Measurements from ENCODE around the gene RBMS3.

Gene RBMS3

DNA sequence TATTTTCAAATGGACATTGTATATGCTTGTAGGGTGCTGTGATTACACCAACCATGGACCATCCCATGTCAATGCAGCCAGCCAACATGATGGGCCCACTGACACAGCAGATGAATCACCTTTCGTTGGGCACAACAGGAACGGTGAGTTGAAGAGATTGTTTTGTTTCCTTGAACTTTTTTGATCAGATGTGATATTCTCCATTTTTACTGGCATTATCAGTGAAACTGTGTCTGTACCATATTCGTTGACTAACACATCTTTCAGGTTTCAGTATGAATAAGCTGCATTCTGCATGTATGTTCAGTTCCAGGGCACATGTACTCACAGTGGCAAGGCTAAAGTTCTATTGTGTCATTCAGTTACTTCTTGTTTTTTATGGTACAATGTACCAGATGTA is 655.2 kb downstream of the RBMS3 start:
- no peak for DNase-seq (ENCODE audit: low read depth, low spot score)

DNA sequence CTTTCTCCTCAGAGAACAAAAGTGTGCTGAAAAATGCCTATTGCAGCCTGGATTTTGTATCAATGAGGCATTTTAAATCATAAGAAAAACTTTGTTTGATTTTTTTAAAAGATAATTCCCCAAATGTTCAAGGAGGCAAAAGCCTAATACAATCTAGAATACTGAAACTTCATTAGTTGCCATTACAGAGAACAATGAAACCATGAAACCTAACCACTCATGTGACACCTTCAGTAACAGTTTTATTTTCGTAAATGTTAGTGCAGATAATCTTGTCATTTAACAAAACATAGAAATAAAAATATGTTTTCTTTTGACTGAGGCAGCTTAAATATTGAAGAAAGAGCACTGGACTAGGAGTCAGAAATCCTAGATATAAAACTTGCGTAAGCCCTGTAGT is 655.9 kb downstream of the RBMS3 start:
- DNase-seq (ENCODE audit: low read depth, low spot score): no peak

- no peak for DNase-seq (ENCODE audit: low read depth, low spot score)
Observed at GRCh38 chr3:29937185-29937584, 656.3 kb downstream of the RBMS3 start.

GRCh38 chr3:29940759-29941323 is 660.0 kb downstream of the RBMS3 start:
- no peak for DNase-seq (ENCODE audit: low read depth, low spot score)

DNA sequence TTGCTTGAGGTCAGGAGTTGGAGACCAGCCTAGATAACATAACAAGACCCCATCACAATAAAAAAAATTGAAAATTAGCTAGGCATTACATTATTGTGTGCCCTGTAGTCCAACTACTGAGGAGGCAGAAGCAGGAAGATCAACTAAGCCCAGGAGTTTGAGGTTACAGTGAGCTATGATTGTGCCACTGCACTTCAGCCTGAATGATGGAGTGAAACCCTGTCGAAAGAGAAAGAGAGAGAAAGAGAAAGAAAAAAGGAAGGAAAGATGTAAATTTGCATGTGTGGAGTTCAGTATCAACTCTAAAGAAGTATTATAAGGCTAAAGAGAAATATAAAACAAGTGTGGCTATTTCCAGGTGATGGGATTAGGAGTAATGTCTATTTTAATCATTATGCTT is 661.4 kb downstream of the RBMS3 start:
- no peak for DNase-seq (ENCODE audit: low read depth, low spot score)

- no peak for DNase-seq (ENCODE audit: low read depth, low spot score)
Observed at GRCh38 chr3:29949131-29949530, 668.3 kb downstream of the RBMS3 start.

- no peak for DNase-seq (ENCODE audit: low read depth, low spot score)
Observed at GRCh38 chr3:29949940-29950616, 669.2 kb downstream of the RBMS3 start.

GRCh38 chr3:29952431-29952830 is 671.6 kb downstream of the RBMS3 start:
- no peak for DNase-seq (ENCODE audit: low read depth, low spot score)

GRCh38 chr3:29955413-29955812 is 674.5 kb downstream of the RBMS3 start:
- DNase-seq (ENCODE audit: low read depth, low spot score): no peak

- no peak for DNase-seq (ENCODE audit: low read depth, low spot score)
Observed at GRCh38 chr3:29958816-29959215, 677.9 kb downstream of the RBMS3 start.

GRCh38 chr3:29971895-29972294 is 691.0 kb downstream of the RBMS3 start:
- no peak for DNase-seq (ENCODE audit: low read depth, low spot score)

DNA sequence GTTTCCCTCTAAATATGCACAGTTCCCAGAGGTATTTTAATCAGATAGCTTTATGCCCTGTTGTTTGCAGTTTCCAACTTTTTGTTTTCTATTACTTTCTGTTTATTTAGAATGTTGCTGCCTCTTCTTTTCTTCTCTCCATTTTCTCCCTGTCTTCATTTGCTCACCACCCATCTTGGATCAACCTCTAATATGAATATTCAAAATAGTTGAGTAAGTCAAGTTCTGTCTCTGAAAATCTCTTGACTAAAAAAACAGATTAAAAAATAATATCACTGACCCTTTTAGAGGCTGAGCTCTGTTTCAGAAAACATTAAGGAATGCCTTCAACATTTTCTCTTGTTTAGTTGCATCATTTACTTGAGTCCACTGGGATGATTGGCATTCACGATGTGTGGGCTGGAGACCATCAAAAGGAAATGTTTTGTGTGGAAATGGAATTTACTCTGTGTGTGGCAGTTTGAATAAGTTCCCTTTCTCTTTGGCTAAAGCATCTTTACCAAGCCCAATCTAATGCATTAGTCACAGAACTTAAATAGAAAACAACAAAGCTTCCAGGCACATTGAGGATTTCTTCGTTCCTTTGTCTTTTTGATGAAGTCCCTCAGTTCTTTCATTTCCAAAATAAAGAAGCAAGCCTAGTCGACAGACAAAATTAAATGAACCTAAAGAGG is 691.6 kb downstream of the RBMS3 start:
- no peak for DNase-seq (ENCODE audit: low read depth, low spot score)

DNA sequence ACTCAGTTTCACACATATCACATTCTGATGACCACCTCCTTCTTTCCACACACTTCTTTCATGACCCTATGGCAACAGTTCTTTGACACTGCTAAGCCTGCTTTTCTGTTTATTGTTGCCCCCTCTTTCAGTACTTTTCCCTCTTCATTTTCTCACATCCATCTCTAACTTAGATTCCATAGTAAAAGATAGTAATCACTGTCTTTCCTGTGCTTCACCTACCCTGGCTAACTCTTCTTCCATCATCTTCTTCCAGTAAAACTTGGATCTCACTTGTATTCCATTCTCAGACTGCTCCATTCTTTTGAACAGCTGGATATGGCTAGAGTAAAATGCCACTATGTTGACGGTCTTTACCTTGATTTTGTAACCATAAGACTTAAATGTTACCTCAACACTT is 692.9 kb downstream of the RBMS3 start:
- no peak for DNase-seq (ENCODE audit: low read depth, low spot score)

GRCh38 chr3:29976871-29977270 is 696.0 kb downstream of the RBMS3 start:
- no peak for DNase-seq (ENCODE audit: low read depth, low spot score)

DNA sequence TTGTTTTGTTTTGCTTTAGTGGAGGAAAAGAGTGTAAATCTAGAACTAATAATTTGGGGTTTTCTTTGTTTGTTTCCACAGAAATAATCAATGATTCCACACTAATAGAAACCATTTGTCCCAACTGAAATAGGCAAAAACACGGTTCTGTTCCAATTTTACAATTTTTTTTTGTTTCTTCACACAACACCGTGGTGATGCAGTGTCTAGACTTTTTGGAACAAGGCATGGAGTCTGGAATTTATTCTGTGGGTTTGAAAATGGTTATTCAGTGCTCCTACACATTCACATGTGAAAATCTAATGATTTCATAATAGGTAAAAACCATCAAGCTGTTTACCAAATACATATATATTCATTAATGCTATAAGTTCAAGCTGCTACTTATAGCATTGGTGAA is 696.5 kb downstream of the RBMS3 start:
- DNase-seq (ENCODE audit: low read depth, low spot score): no peak

DNA sequence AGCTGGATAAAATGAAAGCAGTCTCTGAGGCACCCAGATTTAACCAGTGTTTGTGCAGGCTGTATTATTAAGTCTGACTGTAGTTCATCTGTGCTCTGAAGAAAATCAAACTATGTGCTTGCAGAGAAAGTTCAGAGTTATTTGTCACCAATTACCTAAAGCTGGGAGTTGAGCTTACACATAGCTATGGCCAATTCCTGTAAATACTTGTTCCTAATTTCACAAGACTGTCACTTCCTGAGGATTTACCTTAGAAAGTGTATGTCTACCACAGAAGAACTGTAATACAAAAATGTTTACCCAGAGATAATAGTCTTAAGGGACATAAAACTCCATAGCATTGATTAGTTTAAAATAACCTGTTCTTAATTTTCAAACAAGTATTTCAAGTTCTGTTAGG is 697.2 kb downstream of the RBMS3 start:
- no peak for DNase-seq (ENCODE audit: low read depth, low spot score)

- DNase-seq (ENCODE audit: low read depth, low spot score): no peak
Observed at GRCh38 chr3:29991198-29991597, 710.3 kb downstream of the RBMS3 start.

DNA sequence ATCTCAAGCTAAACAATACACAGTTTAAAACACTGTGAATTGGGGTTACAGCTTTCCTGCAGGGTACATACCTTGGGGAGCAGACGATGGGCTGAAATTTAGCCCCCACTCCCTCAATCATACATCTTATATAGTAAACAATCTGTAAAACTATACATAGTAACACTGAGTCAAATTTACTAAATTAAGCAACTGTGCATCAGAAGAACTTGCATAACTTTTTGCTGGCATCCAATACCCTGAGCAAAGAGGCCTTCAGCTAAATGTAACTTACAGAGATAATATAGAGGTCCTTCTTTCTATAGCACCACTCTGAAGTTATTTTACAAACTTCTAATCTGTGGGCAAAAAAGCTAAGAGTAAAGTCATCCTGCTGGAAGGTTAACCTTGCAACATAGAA is 721.9 kb downstream of the RBMS3 start:
- DNase-seq (ENCODE audit: low read depth, low spot score): no peak

DNA sequence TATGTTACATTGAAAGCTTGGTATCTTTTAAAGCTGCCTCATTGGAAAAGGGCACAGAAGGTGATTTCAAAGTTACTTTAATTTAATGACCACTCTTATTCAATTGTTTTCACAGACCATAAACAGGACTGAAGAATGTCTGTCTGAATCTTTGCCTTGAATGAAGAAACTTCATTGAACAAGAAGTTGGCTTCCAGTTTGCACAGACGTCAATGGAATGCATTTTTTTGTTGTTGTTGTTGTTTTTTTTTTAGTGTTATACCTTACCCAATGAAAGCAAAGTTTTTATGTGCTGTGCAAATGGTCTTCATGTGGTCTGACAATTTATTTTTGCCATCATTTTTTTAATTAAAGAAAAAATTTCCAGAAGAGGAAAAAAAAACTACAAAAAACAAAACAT is 722.9 kb downstream of the RBMS3 start:
- no peak for DNase-seq (ENCODE audit: low read depth, low spot score)

GRCh38 chr3:30004481-30004880 is 723.6 kb downstream of the RBMS3 start:
- no peak for DNase-seq (ENCODE audit: low read depth, low spot score)

GRCh38 chr3:30006111-30006510 is 725.2 kb downstream of the RBMS3 start:
- DNase-seq (ENCODE audit: low read depth, low spot score): no peak

- DNase-seq (ENCODE audit: low read depth, low spot score): no peak
Observed at GRCh38 chr3:30007668-30008067, 726.8 kb downstream of the RBMS3 start.

GRCh38 chr3:30011237-30011803 is 730.4 kb downstream of the RBMS3 start:
- no peak for DNase-seq (ENCODE audit: low read depth, low spot score)

All from activated CD4-positive, CD25-positive, alpha-beta regulatory T cell treated with anti-CD3 and anti-CD28 coated beads, Interleukin-2, amount 50 U/mL, for 16 hours (primary cell).